Omental fat pad (tissue), 4 donors: ENCODE data around the gene COL16A1. TPM values are rescaled to one million over a fixed set of nuclear protein-coding genes. Genes with fewer than 3 reads are reported as not detected.

Source experiments
- ATAC-seq: fragments of 150-250 bp; one replicate; pipeline ENCODE4 v1.9.1; 2016; ENCODE audit warnings: mild to moderate bottlenecking, moderate library complexity; ENCODE audit not compliant: low FRiP score
- DNase-seq: peaks from one replicate; pipeline ENCODE4 v3.0.0-alpha.2; 2019; ENCODE audit warnings: low spot score
- CTCF ChIP-seq, 3 donors: fragments of 450-650 bp; IDR thresholded peaks; one replicate each; pipeline ENCODE4 v1.5.1; 2016 to 2017; ENCODE audit warnings: antibody characterized with exemption in 3 of 3, mild to moderate bottlenecking in 3 of 3, moderate library complexity in 2 of 3
- total RNA-seq, 4 donors: library from RNA; depleted of rRNA; stranded (reverse); fragments of >200 nt; gene quantifications; one replicate each; pipeline ENCODE4 v1.1.0, GENCODE V29; 2016

The COL16A1 gene
- total RNA-seq, 4 donors from 2014 or later: 17.4 to 69.2 (median 21.7) TPM

GRCh38 chr1:31693231-31693630 is 10.6 kb downstream of the COL16A1 start:
- ATAC-seq: no peak
- no peak for DNase-seq
- no peak for TF ChIP-seq CTCF (IDR thresholded peaks at IDR 0.05)

- no peak for ATAC-seq
- TF ChIP-seq CTCF (IDR thresholded peaks at IDR 0.05): no peak
- DNase-seq: no peak
Measured at GRCh38 chr1:31691951-31692350, 11.9 kb downstream of the COL16A1 start.

GRCh38 chr1:31691446-31691845 is 12.4 kb downstream of the COL16A1 start:
- no peak for ATAC-seq
- DNase-seq: no peak
- TF ChIP-seq CTCF (IDR thresholded peaks at IDR 0.05): no peak

- no peak for TF ChIP-seq CTCF (IDR thresholded peaks at IDR 0.05)
- DNase-seq (no peak), ATAC-seq (no peak)
Measured at GRCh38 chr1:31690921-31691320, 12.9 kb downstream of the COL16A1 start.

GRCh38 chr1:31689854-31690253 is 14.0 kb downstream of the COL16A1 start:
- DNase-seq (no peak), ATAC-seq (no peak)
- TF ChIP-seq CTCF (IDR thresholded peaks at IDR 0.05): no peak

GRCh38 chr1:31689379-31689778 is 14.4 kb downstream of the COL16A1 start:
- ATAC-seq: no peak
- no peak for DNase-seq
- no peak for TF ChIP-seq CTCF (IDR thresholded peaks at IDR 0.05)

- ATAC-seq (no peak), DNase-seq (no peak)
Measured at GRCh38 chr1:31688233-31688918, 15.4 kb downstream of the COL16A1 start.

More at GRCh38 chr1:31688233-31688918, 15.4 kb downstream of the COL16A1 start:
- TF ChIP-seq CTCF (IDR thresholded peaks at IDR 0.05): no peak
